Panc1 (cell line): ENCODE results near the gene OR1C1.

Experiments
- TCF7L2 ChIP-seq: IDR thresholded peaks from 2 replicates; pipeline ENCODE4 v1.6.1; 2011; ENCODE audit warnings: mild to moderate bottlenecking, low read depth, low read length, inconsistent platforms
- TF ChIP-seq, protein P1 (sequence below): fragments of 450-650 bp; IDR thresholded peaks from 2 replicates; pipeline ENCODE4 v1.5.1; 2017; ENCODE audit warnings: mild to moderate bottlenecking
- TF ChIP-seq, protein P2 (sequence below), 2 experiments: IDR thresholded peaks; 2 replicates each; pipeline ENCODE4 v1.6.1; 2011 to 2012; ENCODE audit warnings: low read depth in 2 of 2, control low read depth in 1 of 2, low read length in 1 of 2, mild to moderate bottlenecking in 1 of 2, moderate library complexity in 1 of 2; ENCODE audit not compliant: insufficient read depth in 1 of 2

DNA sequence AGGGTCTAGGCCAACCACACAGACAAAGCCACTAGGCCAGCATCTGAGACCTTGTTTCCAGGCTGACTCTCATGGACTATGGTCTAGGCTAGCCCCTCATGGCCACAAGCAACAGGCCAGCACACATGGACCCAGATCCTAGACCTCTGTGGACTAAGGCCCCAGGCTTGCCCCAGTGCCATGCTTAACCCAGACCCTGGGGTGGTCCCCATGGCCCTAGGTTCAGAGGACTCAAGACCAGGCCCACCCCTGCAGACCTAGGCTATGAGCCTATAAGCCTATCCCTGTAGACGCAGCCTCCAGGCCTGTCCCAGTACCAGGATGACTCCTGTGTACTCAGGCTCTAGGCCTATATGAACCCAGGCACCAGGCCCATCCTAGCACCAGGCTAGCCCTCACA, 10.5 kb downstream of the OR1C1 start:
- TF ChIP-seq, protein P1, sequence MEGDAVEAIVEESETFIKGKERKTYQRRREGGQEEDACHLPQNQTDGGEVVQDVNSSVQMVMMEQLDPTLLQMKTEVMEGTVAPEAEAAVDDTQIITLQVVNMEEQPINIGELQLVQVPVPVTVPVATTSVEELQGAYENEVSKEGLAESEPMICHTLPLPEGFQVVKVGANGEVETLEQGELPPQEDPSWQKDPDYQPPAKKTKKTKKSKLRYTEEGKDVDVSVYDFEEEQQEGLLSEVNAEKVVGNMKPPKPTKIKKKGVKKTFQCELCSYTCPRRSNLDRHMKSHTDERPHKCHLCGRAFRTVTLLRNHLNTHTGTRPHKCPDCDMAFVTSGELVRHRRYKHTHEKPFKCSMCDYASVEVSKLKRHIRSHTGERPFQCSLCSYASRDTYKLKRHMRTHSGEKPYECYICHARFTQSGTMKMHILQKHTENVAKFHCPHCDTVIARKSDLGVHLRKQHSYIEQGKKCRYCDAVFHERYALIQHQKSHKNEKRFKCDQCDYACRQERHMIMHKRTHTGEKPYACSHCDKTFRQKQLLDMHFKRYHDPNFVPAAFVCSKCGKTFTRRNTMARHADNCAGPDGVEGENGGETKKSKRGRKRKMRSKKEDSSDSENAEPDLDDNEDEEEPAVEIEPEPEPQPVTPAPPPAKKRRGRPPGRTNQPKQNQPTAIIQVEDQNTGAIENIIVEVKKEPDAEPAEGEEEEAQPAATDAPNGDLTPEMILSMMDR = no peak
- no peak for TF ChIP-seq TCF7L2
- TF ChIP-seq, protein P2, sequence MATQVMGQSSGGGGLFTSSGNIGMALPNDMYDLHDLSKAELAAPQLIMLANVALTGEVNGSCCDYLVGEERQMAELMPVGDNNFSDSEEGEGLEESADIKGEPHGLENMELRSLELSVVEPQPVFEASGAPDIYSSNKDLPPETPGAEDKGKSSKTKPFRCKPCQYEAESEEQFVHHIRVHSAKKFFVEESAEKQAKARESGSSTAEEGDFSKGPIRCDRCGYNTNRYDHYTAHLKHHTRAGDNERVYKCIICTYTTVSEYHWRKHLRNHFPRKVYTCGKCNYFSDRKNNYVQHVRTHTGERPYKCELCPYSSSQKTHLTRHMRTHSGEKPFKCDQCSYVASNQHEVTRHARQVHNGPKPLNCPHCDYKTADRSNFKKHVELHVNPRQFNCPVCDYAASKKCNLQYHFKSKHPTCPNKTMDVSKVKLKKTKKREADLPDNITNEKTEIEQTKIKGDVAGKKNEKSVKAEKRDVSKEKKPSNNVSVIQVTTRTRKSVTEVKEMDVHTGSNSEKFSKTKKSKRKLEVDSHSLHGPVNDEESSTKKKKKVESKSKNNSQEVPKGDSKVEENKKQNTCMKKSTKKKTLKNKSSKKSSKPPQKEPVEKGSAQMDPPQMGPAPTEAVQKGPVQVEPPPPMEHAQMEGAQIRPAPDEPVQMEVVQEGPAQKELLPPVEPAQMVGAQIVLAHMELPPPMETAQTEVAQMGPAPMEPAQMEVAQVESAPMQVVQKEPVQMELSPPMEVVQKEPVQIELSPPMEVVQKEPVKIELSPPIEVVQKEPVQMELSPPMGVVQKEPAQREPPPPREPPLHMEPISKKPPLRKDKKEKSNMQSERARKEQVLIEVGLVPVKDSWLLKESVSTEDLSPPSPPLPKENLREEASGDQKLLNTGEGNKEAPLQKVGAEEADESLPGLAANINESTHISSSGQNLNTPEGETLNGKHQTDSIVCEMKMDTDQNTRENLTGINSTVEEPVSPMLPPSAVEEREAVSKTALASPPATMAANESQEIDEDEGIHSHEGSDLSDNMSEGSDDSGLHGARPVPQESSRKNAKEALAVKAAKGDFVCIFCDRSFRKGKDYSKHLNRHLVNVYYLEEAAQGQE (IDR thresholded peaks at IDR 0.05; ENCODE audit: insufficient read depth in 1 of 2, low read depth in 2 of 2, low read length in 1 of 2) = no peak
